Liver (tissue), 3 donors: ENCODE results near the gene TBC1D3B.

ENCODE experiments used
- RAD21 ChIP-seq, 2 donors: IDR thresholded peaks; 2 replicates each; pipeline ENCODE4 v1.6.1; 2016; ENCODE audit warnings: antibody characterized with exemption in 2 of 2, mild to moderate bottlenecking in 2 of 2
- YY1 ChIP-seq: IDR thresholded peaks from 2 replicates; pipeline ENCODE4 v1.6.1; 2016; ENCODE audit warnings: antibody characterized with exemption, mild to moderate bottlenecking
- TF ChIP-seq, protein P1 (sequence below): fragments of 150-350 bp; IDR thresholded peaks from 2 replicates; pipeline ENCODE4 v1.5.1; 2017; ENCODE audit warnings: improper control_type of control experiment, low read depth, low read length; ENCODE audit not compliant: missing input control
- donor health status: healthy.
- donor health status: healthy.

DNA sequence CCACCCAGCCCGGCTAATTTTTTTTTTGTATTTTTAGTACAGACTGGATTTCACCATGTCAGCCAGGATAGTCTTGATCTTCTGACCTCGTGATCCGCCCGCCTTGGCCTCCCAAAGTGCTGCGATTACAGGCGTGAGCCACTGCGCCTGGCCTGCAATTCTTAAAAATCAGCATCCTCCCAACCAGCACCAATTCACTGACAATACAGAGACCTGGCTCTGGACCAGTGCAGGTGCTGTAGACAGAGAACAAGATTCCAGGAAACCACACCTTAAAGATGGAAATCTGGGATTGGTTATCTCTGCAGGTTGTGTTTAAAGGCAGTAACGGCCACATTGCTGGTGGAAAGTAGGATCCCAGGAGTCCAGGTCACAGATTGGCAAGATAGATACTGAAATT, 33.6 kb downstream of the TBC1D3B start:
- TF ChIP-seq YY1: no peak
- TF ChIP-seq, protein P1, sequence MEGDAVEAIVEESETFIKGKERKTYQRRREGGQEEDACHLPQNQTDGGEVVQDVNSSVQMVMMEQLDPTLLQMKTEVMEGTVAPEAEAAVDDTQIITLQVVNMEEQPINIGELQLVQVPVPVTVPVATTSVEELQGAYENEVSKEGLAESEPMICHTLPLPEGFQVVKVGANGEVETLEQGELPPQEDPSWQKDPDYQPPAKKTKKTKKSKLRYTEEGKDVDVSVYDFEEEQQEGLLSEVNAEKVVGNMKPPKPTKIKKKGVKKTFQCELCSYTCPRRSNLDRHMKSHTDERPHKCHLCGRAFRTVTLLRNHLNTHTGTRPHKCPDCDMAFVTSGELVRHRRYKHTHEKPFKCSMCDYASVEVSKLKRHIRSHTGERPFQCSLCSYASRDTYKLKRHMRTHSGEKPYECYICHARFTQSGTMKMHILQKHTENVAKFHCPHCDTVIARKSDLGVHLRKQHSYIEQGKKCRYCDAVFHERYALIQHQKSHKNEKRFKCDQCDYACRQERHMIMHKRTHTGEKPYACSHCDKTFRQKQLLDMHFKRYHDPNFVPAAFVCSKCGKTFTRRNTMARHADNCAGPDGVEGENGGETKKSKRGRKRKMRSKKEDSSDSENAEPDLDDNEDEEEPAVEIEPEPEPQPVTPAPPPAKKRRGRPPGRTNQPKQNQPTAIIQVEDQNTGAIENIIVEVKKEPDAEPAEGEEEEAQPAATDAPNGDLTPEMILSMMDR: no peak
- no peak for TF ChIP-seq RAD21 (IDR thresholded peaks at IDR 0.05)
